GM12892 (cell line): ENCODE results near the gene C17orf100.

ENCODE experiments used
- POLR2AphosphoS5 ChIP-seq: IDR thresholded peaks from 2 replicates; pipeline ENCODE4 v1.6.1; 2011; ENCODE audit warnings: low read depth, low read length, control low read depth
- TAF1 ChIP-seq: IDR thresholded peaks from 2 replicates; pipeline ENCODE4 v1.6.1; 2011; ENCODE audit warnings: low read depth, mild to moderate bottlenecking, control low read depth, low read length, borderline replicate concordance

- TF ChIP-seq TAF1 (no peak), POLR2AphosphoS5 (no peak)
Measured at GRCh38 chr17:6695565-6695964, 44.0 kb downstream of the C17orf100 start.
